RWPE2 (cell line): ENCODE results near the gene KISS1R.
"Not testable (repeated sequence)": the region's sequence is repeated elsewhere in the genome, so short reads cannot be mapped to it uniquely, and the experiment has no call there.

ENCODE experiments used
- ATAC-seq: fragments of 200-7000 bp; cut with Tn5 transposase; 3 replicates; pipeline ENCODE4 v1.9.1; 2021; ENCODE audit warnings: low read depth
- DNase-seq: peaks from one replicate; pipeline ENCODE4 v3.0.0-alpha.2; 2020; ENCODE audit warnings: low spot score
- H3K27ac ChIP-seq: fragments of 450-650 bp; 2 replicates; pipeline ENCODE4 v1.5.1; 2017; ENCODE audit warnings: mild to moderate bottlenecking; ENCODE audit not compliant: poor library complexity, severe bottlenecking
- H3K27me3 ChIP-seq: fragments of 250-450 bp; sonication (Bioruptor Pico); 2 replicates; pipeline ENCODE4 v1.5.1; 2021; ENCODE audit warnings: mild to moderate bottlenecking, moderate library complexity; ENCODE audit not compliant: insufficient read depth, poor library complexity, severe bottlenecking
- H3K36me3 ChIP-seq: fragments of 250-450 bp; sonication (Bioruptor Pico); 2 replicates; pipeline ENCODE4 v1.5.1; 2020; ENCODE audit warnings: low read depth, mild to moderate bottlenecking, moderate library complexity
- H3K4me1 ChIP-seq: fragments of 250-450 bp; sonication (Bioruptor Pico); 2 replicates; pipeline ENCODE4 v1.5.1; 2021; ENCODE audit warnings: mild to moderate bottlenecking, moderate library complexity; ENCODE audit not compliant: insufficient read depth, poor library complexity, severe bottlenecking
- H3K4me3 ChIP-seq: fragments of 250-450 bp; sonication (Bioruptor Pico); 2 replicates; pipeline ENCODE4 v1.5.1; 2021; ENCODE audit warnings: mild to moderate bottlenecking, moderate library complexity; ENCODE audit not compliant: severe bottlenecking
- H3K9me3 ChIP-seq: fragments of 250-450 bp; sonication (Bioruptor Pico); 2 replicates; pipeline ENCODE4 v1.5.1; 2021; ENCODE audit warnings: mild to moderate bottlenecking, moderate library complexity; ENCODE audit not compliant: severe bottlenecking
- TF ChIP-seq, protein P1 (sequence below): fragments of 450-650 bp; IDR thresholded peaks from one replicate; pipeline ENCODE4 v1.5.1; 2017; ENCODE audit warnings: mild to moderate bottlenecking, moderate library complexity; ENCODE audit not compliant: poor library complexity, severe bottlenecking

Gene KISS1R

GRCh38 chr19:873084-873483, 44.0 kb upstream of the KISS1R start:
- no peak for DNase-seq
- no peaks in the 10 kb centered on the region for H3K9me3 ChIP-seq
- peaks cover 17% of the 10 kb centered on the region for H3K4me1 ChIP-seq
- TF ChIP-seq, protein P1, sequence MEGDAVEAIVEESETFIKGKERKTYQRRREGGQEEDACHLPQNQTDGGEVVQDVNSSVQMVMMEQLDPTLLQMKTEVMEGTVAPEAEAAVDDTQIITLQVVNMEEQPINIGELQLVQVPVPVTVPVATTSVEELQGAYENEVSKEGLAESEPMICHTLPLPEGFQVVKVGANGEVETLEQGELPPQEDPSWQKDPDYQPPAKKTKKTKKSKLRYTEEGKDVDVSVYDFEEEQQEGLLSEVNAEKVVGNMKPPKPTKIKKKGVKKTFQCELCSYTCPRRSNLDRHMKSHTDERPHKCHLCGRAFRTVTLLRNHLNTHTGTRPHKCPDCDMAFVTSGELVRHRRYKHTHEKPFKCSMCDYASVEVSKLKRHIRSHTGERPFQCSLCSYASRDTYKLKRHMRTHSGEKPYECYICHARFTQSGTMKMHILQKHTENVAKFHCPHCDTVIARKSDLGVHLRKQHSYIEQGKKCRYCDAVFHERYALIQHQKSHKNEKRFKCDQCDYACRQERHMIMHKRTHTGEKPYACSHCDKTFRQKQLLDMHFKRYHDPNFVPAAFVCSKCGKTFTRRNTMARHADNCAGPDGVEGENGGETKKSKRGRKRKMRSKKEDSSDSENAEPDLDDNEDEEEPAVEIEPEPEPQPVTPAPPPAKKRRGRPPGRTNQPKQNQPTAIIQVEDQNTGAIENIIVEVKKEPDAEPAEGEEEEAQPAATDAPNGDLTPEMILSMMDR: no peak
- ATAC-seq: peak; percentile 73
- H3K27me3 ChIP-seq: no peaks in the 10 kb centered on the region
- H3K36me3 ChIP-seq: peaks cover 23% of the 10 kb centered on the region
- peak overlapping the region; percentile 91 for H3K27ac ChIP-seq
- no peak overlapping the region for H3K4me3 ChIP-seq

GRCh38 chr19:873561-874041, 43.5 kb upstream of the KISS1R start:
- no peak overlapping the region for H3K4me3 ChIP-seq
- H3K9me3 ChIP-seq: no peaks in the 10 kb centered on the region
- ATAC-seq (no peak), DNase-seq (no peak)
- peak overlapping the region; percentile 91 for H3K27ac ChIP-seq
- no peaks in the 10 kb centered on the region for H3K27me3 ChIP-seq
- TF ChIP-seq, protein P1: no peak
- H3K36me3 ChIP-seq: peaks cover 18% of the 10 kb centered on the region
- H3K4me1 ChIP-seq: peaks cover 17% of the 10 kb centered on the region

DNA sequence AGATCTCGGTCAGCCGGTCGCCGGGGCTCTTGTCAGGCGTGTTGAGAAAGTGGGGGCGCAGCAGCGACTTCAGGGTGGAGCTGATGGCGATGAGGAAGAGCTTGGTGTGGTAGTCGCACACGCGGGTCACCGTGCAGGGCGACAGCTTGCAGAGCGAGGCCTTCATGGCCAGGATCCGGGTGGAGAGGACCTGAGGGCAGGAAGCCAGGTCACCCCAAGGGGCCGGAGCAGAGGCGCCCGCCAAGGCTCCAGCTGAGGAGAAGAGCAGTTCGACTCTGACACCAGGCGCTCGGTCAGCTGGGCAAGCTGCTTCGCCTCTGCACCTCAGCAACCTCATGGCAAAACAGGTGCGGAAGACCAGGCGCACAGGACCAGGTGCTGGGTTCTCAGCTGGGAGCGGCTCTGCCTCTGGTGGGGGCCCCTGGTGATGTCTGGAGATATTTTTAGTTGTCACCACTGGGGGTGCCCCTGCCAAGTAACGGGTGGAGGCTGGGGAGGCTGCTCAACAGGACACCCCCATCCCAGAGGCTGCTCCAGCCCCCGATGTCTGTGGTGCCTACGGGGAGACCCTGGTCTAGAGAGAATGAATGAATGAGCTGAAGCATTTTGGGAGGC, 41.8 kb upstream of the KISS1R start:
- ATAC-seq (no peak), DNase-seq (no peak)
- 0 out of 2 replicates have a peak, but pooled peaks cover 7% of the 10 kb centered on the region for H3K36me3 ChIP-seq
- TF ChIP-seq, protein P1: no peak
- H3K4me1 ChIP-seq: peaks cover 8% of the 10 kb centered on the region
- H3K27me3 ChIP-seq: no peaks in the 10 kb centered on the region
- H3K9me3 ChIP-seq: no peaks in the 10 kb centered on the region
- H3K4me3 ChIP-seq: no peak overlapping the region
- no peak overlapping the region for H3K27ac ChIP-seq

DNA sequence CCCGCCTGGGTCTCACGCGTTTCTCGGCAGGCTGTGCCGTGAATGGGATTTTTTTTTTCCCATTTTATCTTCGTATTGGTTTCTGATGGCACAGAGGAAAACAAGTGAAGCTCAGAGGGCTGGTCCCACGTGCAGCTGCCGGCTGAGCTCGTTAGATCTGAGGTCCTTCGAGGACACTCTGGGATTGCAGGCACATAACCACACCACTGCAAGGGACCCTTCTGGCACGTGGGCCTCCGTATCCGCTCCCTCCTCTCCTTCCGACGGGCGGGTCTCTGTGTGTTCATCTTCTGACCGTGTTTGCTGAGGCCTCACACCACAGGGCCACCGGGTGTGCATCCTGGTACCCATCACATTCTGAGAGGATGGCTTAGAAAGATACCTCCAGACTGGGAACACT, 41.0 kb upstream of the KISS1R start:
- H3K4me1 ChIP-seq: peaks cover 8% of the 10 kb centered on the region
- H3K27me3 ChIP-seq: no peaks in the 10 kb centered on the region
- H3K27ac ChIP-seq: no peak overlapping the region
- no peak overlapping the region for H3K4me3 ChIP-seq
- ATAC-seq (no peak), DNase-seq (no peak)
- H3K9me3 ChIP-seq: no peaks in the 10 kb centered on the region
- TF ChIP-seq, protein P1: no peak
- peaks cover 7% of the 10 kb centered on the region; the same call in 1 of the 2 replicates for H3K36me3 ChIP-seq

DNA sequence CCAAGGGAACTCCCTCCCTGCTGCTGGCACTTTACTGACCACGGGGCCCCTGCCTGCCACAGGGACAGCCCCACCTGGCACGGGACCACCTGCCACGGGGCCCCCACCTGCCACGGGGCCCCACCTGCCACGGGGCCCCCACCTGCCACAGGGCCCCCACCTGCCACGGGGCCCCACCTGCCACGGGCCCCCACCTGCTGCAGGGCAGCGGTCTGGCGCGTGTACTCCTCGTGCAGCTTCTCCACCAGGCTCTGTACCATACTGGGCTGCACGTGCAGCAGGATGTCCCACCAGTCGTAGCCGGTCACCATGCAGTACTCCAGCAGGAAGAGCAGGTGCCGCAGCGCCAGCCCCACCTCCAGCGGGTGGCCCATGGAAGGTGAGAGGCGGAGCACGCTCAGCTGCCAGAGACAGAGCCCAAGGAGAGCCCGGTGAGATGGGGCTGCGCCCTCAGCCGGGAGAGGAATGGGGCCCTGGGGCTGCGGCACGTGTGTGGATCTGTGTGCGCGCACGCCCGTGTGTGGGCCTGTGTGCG, 40.3 kb upstream of the KISS1R start:
- H3K4me3 ChIP-seq: no peak overlapping the region
- no peaks in the 10 kb centered on the region for H3K9me3 ChIP-seq
- TF ChIP-seq, protein P1: no peak
- no peak overlapping the region for H3K27ac ChIP-seq
- DNase-seq (no peak), ATAC-seq (no peak)
- H3K27me3 ChIP-seq: no peaks in the 10 kb centered on the region
- peaks cover 13% of the 10 kb centered on the region for H3K36me3 ChIP-seq
- peaks cover 8% of the 10 kb centered on the region for H3K4me1 ChIP-seq

DNA sequence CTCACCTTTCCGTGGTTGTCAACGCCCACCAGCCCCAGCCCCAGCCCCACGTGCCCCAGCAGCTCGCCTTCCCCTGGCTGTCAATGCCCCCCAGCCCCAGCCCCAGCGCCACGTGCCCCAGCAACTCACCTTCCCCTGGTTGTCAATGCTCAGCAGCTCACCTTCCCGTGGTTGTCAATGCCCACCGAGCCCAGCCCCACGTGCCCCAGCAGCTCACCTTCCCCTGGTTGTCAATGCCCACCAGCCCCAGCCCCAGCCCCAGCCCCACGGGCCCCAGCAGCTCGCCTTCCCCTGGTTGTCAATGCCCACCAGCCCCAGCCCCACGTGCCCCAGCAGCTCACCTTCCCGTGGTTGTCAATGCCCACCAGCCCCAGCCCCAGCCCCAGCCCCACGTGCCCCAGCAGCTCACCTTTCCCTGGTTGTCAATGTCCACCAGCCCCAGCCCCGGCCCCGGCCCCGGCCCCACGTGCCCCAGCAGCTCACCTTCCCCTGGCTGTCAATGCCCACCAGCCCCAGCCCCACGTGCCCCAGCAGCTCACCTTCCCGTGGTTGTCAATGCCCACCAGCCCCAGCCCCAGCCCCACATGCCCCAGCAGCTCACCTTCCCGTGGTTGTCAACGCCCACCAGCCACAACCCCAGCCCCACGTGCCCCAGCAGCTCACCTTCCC, 39.0 kb upstream of the KISS1R start:
- not testable (repeated sequence) for ATAC-seq, H3K27ac ChIP-seq, DNase-seq, H3K4me1 ChIP-seq, H3K27me3 ChIP-seq, H3K9me3 ChIP-seq, H3K4me3 ChIP-seq
- H3K36me3 ChIP-seq: peaks cover 23% of the 10 kb centered on the region
